Measurements from ENCODE around the gene ZFYVE21.

ZFYVE21 gene

GRCh38 chr14:103715052-103716000, at the start of gene ZFYVE21, which contains the start of gene XRCC3:
Gene ZFYVE21 (plus strand): TSS chr14:103715810. CDS start chr14:103715842, 32 bp downstream.
Gene XRCC3 (minus strand): TSS chr14:103715451. CDS start chr14:103711087, 4,364 bp downstream.
- in situ Hi-C loops (cut with HindIII; ENCODE audit: low sequenced_read_pairs), result no loop called here

- in situ Hi-C loops (cut with HindIII; ENCODE audit: low sequenced_read_pairs), result no loop called here
Measured at GRCh38 chr14:103667671-103668070, 47.9 kb upstream of the ZFYVE21 start.

- in situ Hi-C loops (cut with HindIII; ENCODE audit: low sequenced_read_pairs), result no loop called here
Measured at GRCh38 chr14:103668117-103668516, 47.5 kb upstream of the ZFYVE21 start.

GRCh38 chr14:103669370-103669769, 46.2 kb upstream of the ZFYVE21 start:
- in situ Hi-C loops (cut with HindIII; ENCODE audit: low sequenced_read_pairs), result no loop called here

- in situ Hi-C loops (cut with HindIII; ENCODE audit: low sequenced_read_pairs), result no loop called here
Measured at GRCh38 chr14:103671911-103672310, 43.7 kb upstream of the ZFYVE21 start.

- in situ Hi-C loops (cut with HindIII; ENCODE audit: low sequenced_read_pairs), result no loop called here
Measured at GRCh38 chr14:103675957-103676356, 39.7 kb upstream of the ZFYVE21 start.

GRCh38 chr14:103676881-103677675, 38.5 kb upstream of the ZFYVE21 start:
- in situ Hi-C loops (cut with HindIII; ENCODE audit: low sequenced_read_pairs), result no loop called here

- in situ Hi-C loops (cut with HindIII; ENCODE audit: low sequenced_read_pairs), result no loop called here
Measured at GRCh38 chr14:103679351-103679750, 36.3 kb upstream of the ZFYVE21 start.

GRCh38 chr14:103680491-103681231, 34.9 kb upstream of the ZFYVE21 start:
- in situ Hi-C loops (cut with HindIII; ENCODE audit: low sequenced_read_pairs), result no loop called here

GRCh38 chr14:103683139-103683538, 32.5 kb upstream of the ZFYVE21 start:
- in situ Hi-C loops (cut with HindIII; ENCODE audit: low sequenced_read_pairs), result no loop called here

- in situ Hi-C loops (cut with HindIII; ENCODE audit: low sequenced_read_pairs), result no loop called here
Measured at GRCh38 chr14:103684471-103684870, 31.1 kb upstream of the ZFYVE21 start.

GRCh38 chr14:103684871-103685270, 30.7 kb upstream of the ZFYVE21 start:
- in situ Hi-C loops (cut with HindIII; ENCODE audit: low sequenced_read_pairs), result no loop called here

- in situ Hi-C loops (cut with HindIII; ENCODE audit: low sequenced_read_pairs), result no loop called here
Measured at GRCh38 chr14:103685276-103686211, 30.1 kb upstream of the ZFYVE21 start.

GRCh38 chr14:103686831-103687485, 28.7 kb upstream of the ZFYVE21 start:
- in situ Hi-C loops (cut with HindIII; ENCODE audit: low sequenced_read_pairs), result no loop called here

- in situ Hi-C loops (cut with HindIII; ENCODE audit: low sequenced_read_pairs), result no loop called here
Measured at GRCh38 chr14:103687712-103688111, 27.9 kb upstream of the ZFYVE21 start.

- in situ Hi-C loops (cut with HindIII; ENCODE audit: low sequenced_read_pairs), result no loop called here
Measured at GRCh38 chr14:103688441-103688840, 27.2 kb upstream of the ZFYVE21 start.

GRCh38 chr14:103688906-103689902, 26.4 kb upstream of the ZFYVE21 start:
- in situ Hi-C loops (cut with HindIII; ENCODE audit: low sequenced_read_pairs), result no loop called here

GRCh38 chr14:103690332-103690731, 25.3 kb upstream of the ZFYVE21 start:
- in situ Hi-C loops (cut with HindIII; ENCODE audit: low sequenced_read_pairs), result no loop called here
